ENCODE results near the gene NLN.

Gene NLN

DNA sequence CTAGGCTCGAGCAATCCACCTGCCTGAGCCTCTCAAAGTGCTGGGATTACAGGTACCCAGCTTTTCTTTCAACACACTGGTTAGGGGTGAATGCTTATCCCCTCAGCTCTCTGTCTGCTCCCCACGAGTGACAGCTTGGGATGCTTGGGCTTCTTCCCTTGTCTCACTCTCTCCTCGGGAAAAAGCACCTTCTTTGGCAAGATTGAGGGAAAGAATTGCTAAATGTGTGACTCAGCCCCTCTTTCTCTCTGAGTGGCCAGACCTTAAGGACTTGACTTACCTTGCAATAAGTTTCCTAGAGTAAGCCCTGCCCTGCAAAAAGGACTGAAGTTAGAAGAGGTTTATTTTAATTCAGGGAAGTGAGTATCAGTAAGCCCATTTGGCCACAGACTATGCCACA, 136.3 kb downstream of the NLN start:
- in situ Hi-C loops (cut with MboI; ENCODE audit: low sequenced_read_pairs, unreplicated experiment), result no loop called here
- no peak for DNase-seq (ENCODE audit: low spot score)
- TF ChIP-seq CTCF (IDR thresholded peaks at IDR 0.05; ENCODE audit: borderline replicate concordance, control extremely low read depth, extremely low read depth, insufficient read depth, missing control alignments), result no peak

DNA sequence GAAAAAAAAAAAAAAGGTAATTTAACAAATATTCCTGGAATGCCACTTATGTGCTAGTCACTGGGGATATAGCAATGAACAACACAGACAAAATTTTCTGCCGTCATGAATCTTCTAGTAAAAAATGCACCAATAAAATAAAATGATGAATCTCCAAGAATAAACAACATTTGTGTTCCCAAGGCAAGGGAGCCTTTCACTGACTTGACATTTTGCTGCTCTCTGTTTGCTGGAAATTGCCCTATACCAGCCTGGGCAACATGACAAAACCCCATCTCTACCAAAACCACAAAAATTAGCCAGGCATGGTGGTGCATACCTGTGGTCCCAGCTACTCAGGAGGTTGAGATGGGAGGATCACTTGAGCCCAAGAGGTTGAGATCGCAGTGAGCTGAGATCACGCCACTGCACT, 139.8 kb downstream of the NLN start:
- in situ Hi-C loops (cut with MboI; ENCODE audit: low sequenced_read_pairs, unreplicated experiment), result no loop called here
- no peak for DNase-seq (ENCODE audit: low spot score)
- TF ChIP-seq CTCF (IDR thresholded peaks at IDR 0.05; ENCODE audit: borderline replicate concordance, control extremely low read depth, extremely low read depth, insufficient read depth, missing control alignments), result no peak

GRCh38 chr5:65862384-65862783, 140.4 kb downstream of the NLN start:
- TF ChIP-seq CTCF (IDR thresholded peaks at IDR 0.05; ENCODE audit: borderline replicate concordance, control extremely low read depth, extremely low read depth, insufficient read depth, missing control alignments), result no peak
- in situ Hi-C loops (cut with MboI; ENCODE audit: low sequenced_read_pairs, unreplicated experiment), result no loop called here
- no peak for DNase-seq (ENCODE audit: low spot score)

- TF ChIP-seq CTCF (IDR thresholded peaks at IDR 0.05; ENCODE audit: borderline replicate concordance, control extremely low read depth, extremely low read depth, insufficient read depth, missing control alignments), result no peak
- in situ Hi-C loops (cut with MboI; ENCODE audit: low sequenced_read_pairs, unreplicated experiment), result no loop called here
These were observed 141.7 kb downstream of the NLN start for GRCh38 chr5:65863747-65864146.

GRCh38 chr5:65866837-65867521, 145.0 kb downstream of the NLN start:
- no peak for TF ChIP-seq CTCF (IDR thresholded peaks at IDR 0.05; ENCODE audit: borderline replicate concordance, control extremely low read depth, extremely low read depth, insufficient read depth, missing control alignments)
- in situ Hi-C loops (cut with MboI; ENCODE audit: low sequenced_read_pairs, unreplicated experiment), result no loop called here
- no peak for DNase-seq (ENCODE audit: low spot score)

More at GRCh38 chr5:65863747-65864146, 141.7 kb downstream of the NLN start:
- DNase-seq (ENCODE audit: low spot score), result no peak

GRCh38 chr5:65867542-65868195, 145.7 kb downstream of the NLN start:
- no peak for DNase-seq (ENCODE audit: low spot score)
- in situ Hi-C loops (cut with MboI; ENCODE audit: low sequenced_read_pairs, unreplicated experiment), result no loop called here
- TF ChIP-seq CTCF (IDR thresholded peaks at IDR 0.05; ENCODE audit: borderline replicate concordance, control extremely low read depth, extremely low read depth, insufficient read depth, missing control alignments), result no peak
